ENCODE data around the gene WDR76. TPM values are rescaled to one million over a fixed set of nuclear protein-coding genes. Genes with fewer than 3 reads are reported as not detected.

The WDR76 gene
- total RNA-seq, 1 donor, result 7.6 TPM

DNA sequence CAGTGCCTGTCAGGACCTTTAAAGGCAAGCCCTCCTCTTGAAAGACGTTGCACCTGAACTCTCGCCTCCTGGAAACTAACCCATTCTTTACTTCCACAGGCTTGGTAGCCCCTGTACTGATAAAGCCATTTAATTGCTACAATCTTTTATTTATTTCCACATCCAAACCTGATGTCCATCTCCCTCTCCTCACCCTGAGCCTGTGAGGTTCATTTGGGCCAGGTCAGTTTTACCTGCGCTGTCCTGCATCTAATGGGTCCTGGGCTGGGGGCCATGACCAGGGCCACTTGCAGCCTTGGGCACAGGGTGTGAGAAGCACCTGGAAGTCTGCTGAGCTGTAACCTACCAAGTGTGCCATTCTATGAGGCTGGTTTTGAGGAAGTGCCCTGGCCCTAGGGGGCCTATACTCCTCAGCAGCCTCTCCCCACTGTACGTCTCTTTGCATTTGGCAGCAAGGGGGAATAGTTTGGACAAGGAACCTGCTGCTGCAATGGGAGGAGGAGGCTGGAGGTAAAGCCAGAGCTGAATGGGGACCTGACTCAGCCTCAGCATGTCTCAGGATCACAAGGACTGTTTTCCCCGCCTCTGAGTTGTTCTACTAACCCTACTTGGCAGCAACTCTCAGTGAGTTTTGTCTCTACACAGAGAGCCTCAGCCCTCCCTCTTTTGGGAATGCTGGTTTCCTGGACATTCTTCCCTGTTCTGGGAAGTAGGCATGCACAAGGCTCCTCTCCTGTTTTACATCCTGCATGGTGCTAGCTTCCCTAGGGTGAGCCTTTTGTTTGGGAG, 53.8 kb downstream of the WDR76 start:
- Histone ChIP-seq H3K9me3 (ENCODE audit: low read depth, low read length) (no peaks in the 10 kb centered on the region), H3K4me3 (ENCODE audit: insufficient read depth, low read length) (no peak overlapping the region), H3K4me2 (ENCODE audit: insufficient read depth, low read length) (no peak overlapping the region), H4K20me1 (ENCODE audit: insufficient read depth, low read length) (no peaks in the 10 kb centered on the region), H3K27ac (ENCODE audit: low read depth, low read length) (no peak overlapping the region), H2AFZ (ENCODE audit: low read length) (no peak overlapping the region), H3K4me1 (ENCODE audit: insufficient read depth, low read length) (no peaks in the 10 kb centered on the region), H3K36me3 (ENCODE audit: insufficient read depth, low read length) (peaks cover 4% of the 10 kb centered on the region), H3K79me2 (ENCODE audit: insufficient read depth, low read length) (no peaks in the 10 kb centered on the region), H3K27me3 (ENCODE audit: insufficient read depth, low read length) (no peaks in the 10 kb centered on the region)
- TF ChIP-seq, protein P1, sequence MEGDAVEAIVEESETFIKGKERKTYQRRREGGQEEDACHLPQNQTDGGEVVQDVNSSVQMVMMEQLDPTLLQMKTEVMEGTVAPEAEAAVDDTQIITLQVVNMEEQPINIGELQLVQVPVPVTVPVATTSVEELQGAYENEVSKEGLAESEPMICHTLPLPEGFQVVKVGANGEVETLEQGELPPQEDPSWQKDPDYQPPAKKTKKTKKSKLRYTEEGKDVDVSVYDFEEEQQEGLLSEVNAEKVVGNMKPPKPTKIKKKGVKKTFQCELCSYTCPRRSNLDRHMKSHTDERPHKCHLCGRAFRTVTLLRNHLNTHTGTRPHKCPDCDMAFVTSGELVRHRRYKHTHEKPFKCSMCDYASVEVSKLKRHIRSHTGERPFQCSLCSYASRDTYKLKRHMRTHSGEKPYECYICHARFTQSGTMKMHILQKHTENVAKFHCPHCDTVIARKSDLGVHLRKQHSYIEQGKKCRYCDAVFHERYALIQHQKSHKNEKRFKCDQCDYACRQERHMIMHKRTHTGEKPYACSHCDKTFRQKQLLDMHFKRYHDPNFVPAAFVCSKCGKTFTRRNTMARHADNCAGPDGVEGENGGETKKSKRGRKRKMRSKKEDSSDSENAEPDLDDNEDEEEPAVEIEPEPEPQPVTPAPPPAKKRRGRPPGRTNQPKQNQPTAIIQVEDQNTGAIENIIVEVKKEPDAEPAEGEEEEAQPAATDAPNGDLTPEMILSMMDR (IDR thresholded peaks at IDR 0.05; ENCODE audit: extremely low read depth, low read depth, low read length), result no peak
- peak; percentile 81 for DNase-seq (ENCODE audit: insufficient read length, low spot score, missing footprints)

DNA sequence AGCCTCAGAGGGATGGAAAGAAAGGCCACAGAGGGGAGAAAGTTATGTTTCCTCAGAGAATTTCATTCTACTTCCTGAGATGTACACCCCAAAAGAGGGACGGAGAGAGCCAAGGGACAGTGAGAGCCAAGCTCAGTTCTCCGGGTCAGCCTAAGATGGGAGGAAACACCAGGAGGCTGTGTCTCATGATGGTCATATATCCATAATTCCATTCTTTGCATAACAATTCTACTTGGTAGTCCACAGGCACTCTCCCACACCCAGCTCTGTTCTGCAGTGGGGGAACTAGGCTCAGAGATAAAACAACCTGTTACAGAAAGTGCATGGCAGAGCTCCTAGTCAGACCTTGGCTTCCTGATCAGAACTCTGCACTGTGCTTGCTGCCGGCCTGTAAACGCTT, 54.4 kb downstream of the WDR76 start:
- H3K9me3 ChIP-seq (ENCODE audit: low read depth, low read length), result no peaks in the 10 kb centered on the region
- H3K36me3 ChIP-seq (ENCODE audit: insufficient read depth, low read length), result peaks cover 4% of the 10 kb centered on the region
- no peaks in the 10 kb centered on the region for H3K27me3 ChIP-seq (ENCODE audit: insufficient read depth, low read length)
- no peak for DNase-seq (ENCODE audit: insufficient read length, low spot score, missing footprints)
- no peak overlapping the region for H3K27ac ChIP-seq (ENCODE audit: low read depth, low read length)
- H3K4me3 ChIP-seq (ENCODE audit: insufficient read depth, low read length), result no peak overlapping the region
- H3K4me2 ChIP-seq (ENCODE audit: insufficient read depth, low read length), result no peak overlapping the region
- TF ChIP-seq, protein P1 (IDR thresholded peaks at IDR 0.05; ENCODE audit: extremely low read depth, low read depth, low read length), result no peak
- H3K4me1 ChIP-seq (ENCODE audit: insufficient read depth, low read length), result no peaks in the 10 kb centered on the region
- no peak overlapping the region for H2AFZ ChIP-seq (ENCODE audit: low read length)
- no peaks in the 10 kb centered on the region for H4K20me1 ChIP-seq (ENCODE audit: insufficient read depth, low read length)
- H3K79me2 ChIP-seq (ENCODE audit: insufficient read depth, low read length), result no peaks in the 10 kb centered on the region

GRCh38 chr15:43881944-43882343, 55.1 kb downstream of the WDR76 start:
- TF ChIP-seq, protein P1 (IDR thresholded peaks at IDR 0.05; ENCODE audit: extremely low read depth, low read depth, low read length), result peak; percentile 51
- Histone ChIP-seq H4K20me1 (ENCODE audit: insufficient read depth, low read length) (no peaks in the 10 kb centered on the region), H3K4me2 (ENCODE audit: insufficient read depth, low read length) (no peak overlapping the region), H3K36me3 (ENCODE audit: insufficient read depth, low read length) (peaks cover 4% of the 10 kb centered on the region), H3K4me1 (ENCODE audit: insufficient read depth, low read length) (no peaks in the 10 kb centered on the region), H3K27me3 (ENCODE audit: insufficient read depth, low read length) (no peaks in the 10 kb centered on the region), H3K4me3 (ENCODE audit: insufficient read depth, low read length) (no peak overlapping the region), H3K9me3 (ENCODE audit: low read depth, low read length) (no peaks in the 10 kb centered on the region), H3K27ac (ENCODE audit: low read depth, low read length) (no peak overlapping the region), H2AFZ (ENCODE audit: low read length) (no peak overlapping the region), H3K79me2 (ENCODE audit: insufficient read depth, low read length) (no peaks in the 10 kb centered on the region)
- no peak for DNase-seq (ENCODE audit: insufficient read length, low spot score, missing footprints)

DNA sequence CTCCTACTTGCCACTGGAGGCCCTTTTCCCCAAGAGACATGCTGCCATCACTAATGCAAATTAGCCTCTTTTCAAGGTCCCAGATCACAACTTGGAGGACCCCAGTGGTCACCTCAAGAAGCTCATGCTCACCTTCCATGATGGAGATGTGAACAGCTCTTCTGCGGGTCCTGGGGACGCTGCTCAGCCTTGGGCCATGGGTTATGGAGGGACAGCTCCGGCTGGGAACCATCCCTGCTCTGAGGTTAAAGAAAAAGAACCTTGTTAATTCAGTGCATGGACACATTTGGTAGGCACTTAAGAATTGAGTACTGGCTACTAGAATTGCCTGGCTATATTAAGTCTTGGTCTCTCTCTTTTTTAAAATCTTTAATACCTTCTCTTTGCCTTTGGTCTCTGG, 56.8 kb downstream of the WDR76 start:
- TF ChIP-seq, protein P1 (IDR thresholded peaks at IDR 0.05; ENCODE audit: extremely low read depth, low read depth, low read length), result no peak
- Histone ChIP-seq H3K9me3 (ENCODE audit: low read depth, low read length) (no peaks in the 10 kb centered on the region), H3K36me3 (ENCODE audit: insufficient read depth, low read length) (no peaks in the 10 kb centered on the region), H2AFZ (ENCODE audit: low read length) (no peak overlapping the region), H3K4me2 (ENCODE audit: insufficient read depth, low read length) (no peak overlapping the region), H3K79me2 (ENCODE audit: insufficient read depth, low read length) (no peaks in the 10 kb centered on the region), H4K20me1 (ENCODE audit: insufficient read depth, low read length) (no peaks in the 10 kb centered on the region), H3K4me1 (ENCODE audit: insufficient read depth, low read length) (no peaks in the 10 kb centered on the region), H3K4me3 (ENCODE audit: insufficient read depth, low read length) (no peak overlapping the region), H3K27me3 (ENCODE audit: insufficient read depth, low read length) (no peaks in the 10 kb centered on the region), H3K27ac (ENCODE audit: low read depth, low read length) (no peak overlapping the region)
- no peak for DNase-seq (ENCODE audit: insufficient read length, low spot score, missing footprints)

Data from osteoblast (primary cell).